HG02943 (cell line): ENCODE data around the gene TLL2.

Experiments
- ATAC-seq: cut with Tn5 transposase; IDR thresholded peaks from one replicate; pipeline ENCODE4 v1.9.1; 2021; ENCODE audit warnings: mild to moderate bottlenecking, low read depth, moderate library complexity; ENCODE audit not compliant: unreplicated experiment

Gene TLL2

DNA sequence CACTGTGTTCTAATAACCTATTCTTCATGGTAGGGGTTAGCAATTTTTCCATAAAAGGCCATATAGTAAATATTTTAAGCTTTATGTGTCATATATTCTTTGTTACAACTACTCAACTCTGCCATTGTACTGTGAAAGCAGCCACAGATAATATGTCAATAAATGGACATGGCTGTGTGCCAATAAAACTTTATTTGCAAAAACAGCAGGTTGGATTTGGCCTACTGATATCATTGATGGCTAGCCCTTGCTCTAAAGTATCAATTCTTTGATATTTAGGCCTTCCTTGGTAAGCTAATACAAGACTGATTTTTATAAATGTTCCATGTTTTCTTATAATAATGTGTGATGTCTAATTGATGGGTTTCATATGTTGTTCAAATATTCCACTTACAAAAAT, 77.7 kb downstream of the TLL2 start:
- ATAC-seq = no peak

DNA sequence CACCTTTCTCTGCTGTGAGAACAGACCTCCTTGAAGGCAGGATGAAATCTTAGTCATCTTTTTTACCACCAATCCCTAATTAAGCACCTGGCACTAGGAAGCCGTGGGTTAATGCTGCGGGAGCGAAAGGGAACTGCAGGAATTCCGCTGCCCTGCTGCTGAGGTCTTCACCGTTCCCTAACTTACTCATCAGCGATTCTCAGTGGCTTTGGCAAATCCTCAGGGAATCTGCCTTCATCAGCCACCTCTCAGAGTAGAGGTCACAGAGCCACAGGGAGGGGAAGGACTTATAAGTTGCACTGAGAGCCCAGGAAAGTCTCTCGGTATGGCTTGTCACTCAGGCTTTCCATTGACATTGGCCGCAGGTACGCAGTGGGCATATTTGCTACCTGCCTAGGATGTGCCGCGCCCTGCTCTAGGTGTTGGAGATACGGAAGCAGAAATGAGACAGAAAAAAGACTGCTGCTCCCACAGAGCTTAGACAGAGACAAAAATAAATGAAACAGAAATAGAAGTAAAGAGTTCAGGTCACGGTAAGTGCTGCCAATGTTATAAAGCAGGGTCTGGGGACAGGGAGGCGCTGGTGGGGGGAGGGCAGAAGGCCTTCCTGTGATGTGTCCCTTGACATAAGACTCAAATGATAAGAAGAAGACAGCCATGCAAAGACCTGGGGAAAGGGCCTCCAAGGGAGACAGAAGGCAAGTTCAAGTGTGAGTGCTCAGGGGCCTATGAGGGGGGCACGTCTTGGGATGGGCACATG, 82.3 kb downstream of the TLL2 start:
- no peak for ATAC-seq

DNA sequence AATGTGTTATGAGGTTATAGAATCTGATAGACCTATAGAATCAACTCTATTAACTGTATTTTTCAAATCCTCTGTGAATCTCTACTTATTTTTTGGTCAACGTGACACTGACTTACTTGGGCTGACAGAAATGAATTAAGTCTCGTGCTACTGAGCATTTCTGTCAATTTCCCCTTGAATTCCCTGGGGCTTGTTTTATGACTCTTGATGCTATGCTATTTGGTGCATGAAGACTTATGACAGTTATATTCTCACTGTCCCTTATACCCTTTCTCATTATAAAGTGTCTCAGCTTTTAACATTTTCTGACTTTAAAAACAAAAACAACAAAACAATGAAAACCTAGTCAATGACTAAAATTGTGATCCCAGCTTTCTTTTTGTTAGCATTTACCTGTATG, 86.4 kb downstream of the TLL2 start:
- no peak for ATAC-seq

DNA sequence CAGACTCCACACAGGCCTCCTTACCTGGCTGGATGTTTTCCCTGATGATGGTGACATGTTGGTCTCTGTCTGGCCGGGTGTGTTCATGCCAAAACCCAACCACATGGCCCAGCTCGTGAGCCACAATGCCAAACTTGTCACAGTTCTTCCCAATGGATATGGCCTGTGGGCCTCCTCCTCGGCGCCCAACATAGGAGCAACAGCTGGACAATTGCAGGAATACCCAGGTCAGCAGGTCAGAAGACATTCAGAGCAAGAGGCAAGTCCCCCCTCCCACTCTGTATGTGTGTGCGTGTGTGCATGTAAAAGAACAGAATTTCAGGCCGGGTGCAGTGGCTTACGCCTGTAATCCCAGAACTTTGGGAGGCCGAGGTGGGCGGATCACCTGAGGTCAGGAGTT, 91.2 kb downstream of the TLL2 start:
- no peak for ATAC-seq

DNA sequence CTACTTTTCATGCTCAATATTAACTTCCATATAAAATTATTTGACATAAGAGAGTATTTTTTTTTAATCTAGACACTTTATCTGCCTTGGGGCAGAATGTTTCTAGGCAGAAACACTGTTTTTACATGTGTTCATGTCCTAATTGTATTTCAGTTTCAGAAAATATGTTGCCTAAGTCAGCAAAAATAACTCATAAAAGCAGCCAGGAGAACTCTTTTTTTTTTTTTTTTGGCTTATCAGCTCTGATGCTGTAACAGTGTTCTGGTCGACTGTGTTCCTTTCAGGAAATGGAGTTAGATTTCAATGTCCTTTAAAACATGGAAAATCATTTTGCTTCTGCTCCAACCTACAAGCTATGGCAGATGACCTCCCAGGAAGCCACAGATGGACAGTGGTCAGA, 91.7 kb downstream of the TLL2 start:
- no peak for ATAC-seq

DNA sequence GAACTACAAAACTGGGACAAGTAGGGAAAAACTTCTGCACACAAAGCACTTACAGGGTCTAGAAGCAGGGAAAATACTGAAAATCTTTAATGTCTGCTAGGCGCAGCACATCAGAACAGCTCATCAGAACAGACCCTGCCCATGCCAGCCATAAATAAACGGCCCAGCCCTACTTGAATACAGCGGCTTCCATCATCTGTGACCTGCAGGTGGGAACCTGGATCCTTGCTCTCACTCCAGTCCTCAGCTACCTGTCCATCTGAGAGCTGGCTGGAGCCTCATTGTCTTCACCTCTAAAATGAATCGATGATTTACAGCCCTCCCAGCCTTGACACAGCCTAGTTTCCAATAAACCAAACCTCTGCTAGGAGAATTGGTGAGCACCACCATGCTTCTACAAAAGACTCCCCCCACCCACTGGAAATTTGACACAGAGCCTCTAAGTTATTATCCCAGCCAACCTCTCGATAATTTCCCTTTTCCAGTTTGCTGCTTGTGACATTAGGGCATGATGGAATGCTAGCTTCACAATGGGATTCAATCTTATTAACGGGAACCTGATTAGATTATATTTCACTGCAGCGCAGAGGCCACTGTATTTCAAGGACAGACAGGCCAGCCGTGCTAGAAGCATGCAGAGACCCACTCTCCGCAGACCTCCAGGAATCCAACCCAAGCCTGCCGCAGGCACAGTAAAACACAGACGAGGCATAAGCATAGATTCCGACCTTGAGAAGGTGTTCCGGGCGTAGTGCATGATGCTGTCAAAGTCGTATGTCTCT, 93.3 kb downstream of the TLL2 start:
- ATAC-seq = no peak

DNA sequence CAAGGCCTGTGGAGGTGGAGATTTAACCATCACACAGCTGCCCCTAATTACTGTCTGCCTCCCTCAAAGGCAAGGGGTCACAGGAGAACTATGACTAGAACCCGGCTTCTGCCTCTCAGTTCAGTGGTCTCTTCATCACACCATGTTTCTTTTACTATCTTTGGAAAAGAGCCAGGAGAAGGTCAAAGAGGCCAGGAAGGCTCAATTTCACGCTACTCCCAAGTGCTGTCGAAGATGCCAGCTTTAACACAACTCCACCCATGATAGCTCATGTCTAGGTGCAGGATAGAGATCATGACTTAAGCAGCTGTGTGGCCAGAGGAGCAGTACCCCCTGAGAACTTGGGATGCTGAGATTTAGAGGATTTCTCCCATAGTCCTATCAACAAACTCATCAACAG, 94.4 kb downstream of the TLL2 start:
- no peak for ATAC-seq

DNA sequence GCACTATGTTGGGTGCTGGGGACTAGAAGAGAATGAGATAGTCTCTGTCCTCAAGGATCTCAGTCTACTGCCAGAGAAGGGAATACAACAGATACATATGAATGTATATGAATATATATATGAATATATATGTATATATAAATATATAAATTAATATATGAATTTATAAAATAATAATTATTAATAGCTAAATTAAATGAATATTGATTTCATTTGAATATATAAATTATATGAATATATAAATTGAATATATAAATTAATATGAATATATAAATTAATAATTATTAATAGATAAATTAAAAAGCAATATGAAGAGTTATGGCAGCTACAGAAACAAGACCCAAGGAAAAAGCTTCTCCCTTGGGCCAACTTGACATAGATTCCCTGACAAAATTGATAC, 95.1 kb downstream of the TLL2 start:
- no peak for ATAC-seq

DNA sequence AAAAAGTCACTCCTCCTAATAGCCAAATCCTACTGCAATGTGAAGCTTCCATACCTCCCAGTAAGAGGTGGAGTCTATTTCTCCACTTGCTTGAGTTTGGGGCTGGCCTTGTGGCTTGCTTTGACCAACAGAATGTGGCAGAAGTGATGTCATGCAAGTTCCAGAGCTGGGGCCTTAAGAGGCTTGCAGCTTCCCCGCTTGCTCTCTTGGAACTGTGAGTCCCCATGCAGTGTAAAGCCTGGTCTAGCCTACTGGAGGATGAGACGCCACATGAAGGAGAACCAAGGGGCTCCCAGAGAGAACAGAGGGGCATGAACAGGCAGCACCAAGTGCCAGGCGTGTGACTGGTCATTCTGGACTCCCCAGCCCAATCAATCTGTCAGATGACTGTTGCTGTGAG, 96.3 kb downstream of the TLL2 start:
- no peak for ATAC-seq

DNA sequence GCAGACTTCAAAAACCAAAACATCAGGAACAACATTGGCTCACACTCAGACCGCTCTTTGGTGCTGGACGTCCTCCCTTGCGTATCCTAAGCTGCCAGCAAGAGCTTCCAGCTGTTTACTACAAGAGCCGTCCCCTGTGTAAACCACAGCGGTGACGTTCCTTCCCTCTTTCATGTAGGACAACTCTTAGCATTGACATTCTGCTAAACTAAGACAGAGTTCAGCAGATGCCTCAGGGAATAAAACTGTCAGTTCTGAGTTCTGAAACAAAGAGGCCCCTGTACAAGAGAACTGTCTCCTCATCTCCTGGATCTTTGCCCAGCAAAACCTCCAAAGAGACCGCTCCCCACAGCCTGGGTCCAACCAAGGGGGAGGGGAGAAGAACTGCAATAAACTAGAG, 97.1 kb downstream of the TLL2 start:
- no peak for ATAC-seq

DNA sequence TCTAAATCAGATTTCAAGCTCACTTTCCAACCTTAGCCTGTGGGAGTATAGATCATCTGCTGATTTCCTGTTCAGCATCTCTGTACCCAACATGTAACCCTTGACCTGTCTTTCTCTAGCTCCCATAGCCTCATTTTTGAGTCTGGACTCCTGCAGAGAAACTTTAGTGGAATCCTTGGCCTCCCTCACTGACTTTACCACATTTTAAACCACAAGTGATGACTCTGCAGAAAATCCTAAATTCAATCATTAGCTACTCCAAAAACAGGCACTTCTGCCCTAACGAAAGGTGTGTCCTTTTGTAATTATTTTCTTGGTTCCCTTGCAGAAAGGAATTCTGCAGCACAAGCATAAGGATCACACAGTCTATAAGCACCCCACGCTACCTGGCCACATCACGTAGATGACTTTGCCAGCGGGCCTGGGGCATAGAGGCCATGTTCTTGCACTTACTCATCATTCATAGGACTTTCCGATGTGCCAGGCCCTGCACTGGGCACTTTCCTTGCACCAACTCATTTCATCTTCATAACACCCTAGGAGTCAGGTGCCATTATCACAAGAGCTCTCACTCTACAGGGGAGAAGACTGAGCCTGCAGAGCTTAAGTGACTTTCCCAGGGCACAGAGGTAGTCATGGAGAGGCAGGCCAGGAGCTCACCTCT, 97.7 kb downstream of the TLL2 start:
- no peak for ATAC-seq

DNA sequence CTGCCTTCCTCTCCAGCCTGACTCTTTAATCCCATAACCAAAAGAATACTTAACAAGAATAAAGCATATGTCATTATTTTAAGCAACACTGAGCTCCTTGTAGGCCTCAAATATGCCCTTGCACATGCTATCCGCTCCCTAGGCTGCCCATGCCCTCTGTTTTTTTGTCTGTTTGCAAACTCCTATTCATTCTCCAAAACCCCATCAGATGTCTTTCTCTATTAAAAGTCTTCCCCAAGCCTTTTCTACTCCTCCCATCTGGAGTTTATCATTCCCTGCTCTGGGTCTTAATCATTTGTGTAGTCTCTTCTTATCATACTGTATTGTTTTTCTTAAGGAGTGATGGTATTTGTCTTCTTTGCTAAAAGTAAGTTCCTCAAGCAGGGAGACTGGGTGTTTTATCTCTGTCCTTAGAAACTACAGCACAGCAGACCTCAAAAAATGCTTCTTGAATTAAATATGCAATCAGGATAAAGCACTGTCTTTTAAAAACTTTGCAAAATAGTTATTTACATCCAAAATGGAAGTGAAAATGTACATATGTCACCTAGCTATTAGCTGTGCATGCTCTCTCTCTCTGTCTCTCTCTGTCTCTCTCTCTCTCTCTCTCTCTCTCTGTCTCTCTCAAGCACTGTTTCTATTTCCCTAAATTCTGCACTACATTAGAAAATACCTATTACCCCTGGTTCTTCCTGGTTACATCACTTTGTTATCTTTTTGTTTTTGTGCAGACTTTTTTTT, 98.4 kb downstream of the TLL2 start:
- no peak for ATAC-seq

DNA sequence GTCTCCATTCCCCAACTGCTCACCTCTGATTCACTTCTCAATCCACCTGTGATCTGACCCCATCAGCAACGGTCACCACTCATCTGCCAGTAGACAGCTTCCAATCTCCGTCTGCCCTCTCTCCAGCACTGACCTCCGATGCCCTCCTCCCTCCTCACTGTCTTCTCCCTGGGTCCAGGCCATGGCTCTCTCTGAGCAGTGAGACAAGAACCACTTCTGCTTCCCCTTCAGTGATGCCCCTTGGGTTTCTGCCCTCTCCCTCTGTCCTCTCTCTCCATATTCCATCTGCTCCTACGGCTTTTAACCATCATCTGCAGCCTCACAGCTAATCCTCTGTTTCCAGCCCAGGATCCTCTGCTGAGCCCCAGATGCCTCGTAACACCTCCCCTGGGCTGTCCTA, 99.4 kb downstream of the TLL2 start:
- ATAC-seq = no peak

DNA sequence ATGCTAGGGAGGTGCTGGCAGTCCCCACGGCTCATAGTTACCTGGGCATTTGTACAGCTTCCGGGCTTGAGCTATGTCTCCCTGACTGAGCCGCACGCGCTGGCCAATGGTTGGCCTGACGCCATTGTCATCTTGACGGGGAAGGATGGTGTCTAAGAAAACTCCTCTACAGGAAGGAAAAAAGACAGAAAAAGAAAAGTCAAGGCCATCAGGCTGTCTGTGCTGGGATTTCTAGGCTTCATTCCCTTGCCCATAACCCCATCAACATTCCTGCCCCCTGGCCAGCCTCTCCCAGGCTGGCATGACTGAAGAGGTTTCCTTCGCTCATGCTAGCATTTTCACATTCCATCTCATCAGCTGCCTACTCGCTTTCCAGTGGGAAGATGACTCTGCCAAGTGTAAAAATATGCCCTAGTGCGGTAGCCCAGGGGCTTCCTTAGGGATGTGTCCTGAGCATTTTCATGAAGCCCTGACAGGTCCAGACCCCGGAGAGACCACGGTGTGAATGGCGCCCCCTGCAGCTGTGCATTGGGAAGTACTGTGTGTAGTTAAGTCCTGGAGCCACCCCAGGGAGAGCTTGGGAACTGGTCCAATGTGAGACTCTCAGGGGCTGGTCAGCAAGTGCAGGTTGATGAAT, 100.5 kb downstream of the TLL2 start:
- ATAC-seq = no peak

DNA sequence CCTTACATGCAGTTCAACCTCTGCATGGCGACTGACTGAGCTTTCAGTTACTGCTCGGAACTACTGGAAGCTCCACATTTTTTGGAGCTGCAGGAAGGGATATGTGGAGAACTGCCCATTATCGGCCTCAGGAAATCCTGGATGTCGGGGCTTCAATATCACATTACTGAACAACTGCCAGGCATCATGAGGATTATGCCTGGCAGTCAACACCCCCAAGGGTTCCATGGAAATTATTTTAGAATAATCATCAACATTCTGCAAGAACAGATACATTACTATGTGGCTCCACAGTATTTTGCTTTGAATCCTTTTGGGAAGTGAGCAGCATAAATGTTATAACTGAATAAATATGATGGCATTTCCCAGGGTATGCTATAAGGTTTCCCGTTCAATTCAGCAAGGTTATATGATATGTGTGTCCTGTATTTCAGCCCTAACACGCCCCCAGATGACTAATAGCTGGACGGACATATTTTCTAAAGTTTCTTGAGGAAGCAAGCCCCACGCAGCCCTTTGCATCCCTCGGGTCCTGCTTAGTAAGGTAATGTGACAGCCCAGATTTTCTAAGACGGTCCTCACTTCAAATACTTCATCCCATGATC, 101.9 kb downstream of the TLL2 start:
- no peak for ATAC-seq

DNA sequence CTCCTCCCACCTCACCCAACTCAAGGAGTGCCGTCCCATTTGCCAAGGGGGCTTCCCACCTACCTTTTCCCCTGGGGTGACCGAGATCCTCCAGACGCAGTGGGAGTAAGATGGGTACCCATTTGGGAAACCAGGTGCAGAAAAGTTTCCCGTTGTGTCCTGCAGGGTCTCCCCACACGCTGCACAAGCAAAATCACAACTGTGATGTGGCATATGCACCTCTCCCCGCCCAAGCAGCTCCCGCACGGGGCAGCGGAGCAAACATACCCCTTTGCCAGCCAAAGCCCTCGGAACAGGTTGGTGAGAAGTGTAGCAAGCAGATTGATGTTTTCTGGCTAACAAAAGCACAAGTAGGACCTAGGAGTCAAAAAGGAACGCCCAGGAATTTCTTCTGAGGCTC, 103.4 kb downstream of the TLL2 start:
- no peak for ATAC-seq

DNA sequence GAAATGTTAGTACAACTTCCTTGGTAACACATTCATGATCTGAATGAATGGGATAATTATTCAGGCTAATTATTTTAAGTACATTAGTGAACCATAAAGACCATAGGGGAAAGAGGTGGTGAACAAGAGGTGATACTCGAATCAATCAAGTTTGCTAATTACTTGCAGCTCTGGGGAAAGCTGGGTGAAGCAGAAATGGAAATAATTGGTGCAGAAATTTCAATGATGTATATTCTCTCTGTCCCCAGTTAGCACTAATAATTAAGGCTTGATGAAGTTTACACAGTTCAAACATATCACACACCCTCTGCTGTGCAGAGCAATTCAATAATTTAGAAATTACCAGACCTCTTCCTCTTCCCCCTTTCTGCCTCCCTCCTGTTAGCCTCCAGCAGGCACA, 105.5 kb downstream of the TLL2 start:
- ATAC-seq = no peak

DNA sequence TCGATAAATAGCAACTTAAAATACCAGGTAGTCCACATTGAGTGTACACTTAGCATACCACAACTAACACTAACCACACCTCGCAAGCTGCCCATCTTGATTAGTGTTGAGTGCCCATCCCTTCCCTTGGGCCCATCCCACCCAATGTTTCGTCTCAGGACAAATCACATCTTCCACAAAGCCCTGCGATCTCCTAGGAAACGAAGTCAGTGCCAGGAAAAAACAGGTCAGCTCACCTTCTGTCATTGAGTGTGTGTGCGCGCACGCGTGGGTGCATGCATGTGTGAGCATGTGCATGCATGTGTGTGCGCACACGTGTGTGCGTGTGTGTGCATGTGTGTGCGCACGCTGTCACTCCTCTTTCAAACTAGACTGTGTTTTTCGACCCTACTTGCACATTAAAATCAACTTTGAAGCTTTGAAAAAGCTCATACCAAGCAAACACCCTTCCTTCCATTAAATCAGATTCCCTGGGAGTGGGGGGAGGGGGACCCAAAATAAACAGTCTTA, 106.1 kb downstream of the TLL2 start:
- ATAC-seq = no peak

DNA sequence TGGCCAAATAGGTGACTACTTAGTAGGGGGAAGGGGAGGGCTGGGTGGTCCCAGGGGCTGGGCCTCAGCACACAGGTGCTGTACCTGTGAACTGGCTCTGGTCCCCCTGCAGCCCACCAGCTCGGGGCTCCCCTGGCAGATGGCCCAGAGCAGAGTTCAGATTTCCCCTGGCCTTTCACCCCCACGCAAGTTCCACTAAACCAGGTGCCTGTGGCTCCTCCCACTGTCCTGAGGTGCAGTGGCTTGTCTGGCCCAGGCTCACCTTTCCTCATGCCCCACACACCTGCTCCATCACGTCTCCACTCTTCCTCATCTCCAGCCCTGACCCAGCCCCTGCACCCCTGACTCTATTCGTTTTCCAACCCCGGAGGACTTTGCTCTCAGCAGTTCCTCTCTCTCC, 107.6 kb downstream of the TLL2 start:
- no peak for ATAC-seq
